ENCODE results near the gene NDUFAF8. TPM values are rescaled to one million over a fixed set of nuclear protein-coding genes. Genes with fewer than 3 reads are reported as not detected.

NDUFAF8 gene
- total RNA-seq, 1 experiment from 2014 or later: 102 TPM

GRCh38 chr17:81210466-81210865, 28.7 kb upstream of the NDUFAF8 start:
- Histone ChIP-seq H3K79me2 (ENCODE audit: insufficient read depth, low read length) (no peaks in the 10 kb centered on the region), H3K36me3 (ENCODE audit: control insufficient read depth in 1 of 2, insufficient read depth in 2 of 2, low read length in 2 of 2) (peaks cover 0 to 2% of the 10 kb centered on the region in 2 experiments; a peak in 1 of 4 replicates), H2AFZ (ENCODE audit: low read depth, low read length, poor library complexity, severe bottlenecking) (no peak overlapping the region), H3K9ac (ENCODE audit: low read length) (no peak overlapping the region), H3K27ac (ENCODE audit: low read depth, low read length) (no peak overlapping the region), H4K20me1 (ENCODE audit: insufficient read depth) (no peaks in the 10 kb centered on the region), H3K4me3 (replicated peaks in 1 of 2; ENCODE audit: low read depth in 1 of 2, low read length in 2 of 2) (no peak overlapping the region), H3K4me2 (ENCODE audit: low read length) (no peak overlapping the region), H3K27me3 (ENCODE audit: insufficient read depth, low read length) (no peaks in the 10 kb centered on the region), H3K4me1 (ENCODE audit: control insufficient read depth in 1 of 2, insufficient read depth in 2 of 2, low read length in 2 of 2) (no peaks in the 10 kb centered on the region), H3K9me3 (ENCODE audit: control insufficient read depth in 1 of 2, insufficient read depth in 1 of 2, low read depth in 1 of 2, low read length in 2 of 2) (no peaks in the 10 kb centered on the region), H3K9me2 (ENCODE audit: insufficient read depth) (no peaks in the 10 kb centered on the region)
- POLR2A ChIA-PET: no interaction called here
- ATAC-seq (no peak), DNase-seq (ENCODE audit: low read depth, low spot score) (no peak)
- CTCF ChIA-PET: no interaction called here
- no TSS peak for BruUV-seq (replicated peaks)
- intact Hi-C loops (cut with micrococcal nuclease): no loop called here
- TF ChIP-seq CEBPB (IDR thresholded peaks at IDR 0.05; ENCODE audit: low read depth): no peak
- no peak for TF ChIP-seq ZBTB33 (IDR thresholded peaks at IDR 0.05; ENCODE audit: extremely low read depth, insufficient replicate concordance, low read length)
- TF ChIP-seq ZFX (IDR thresholded peaks at IDR 0.05): no peak
- TF ChIP-seq YY1 (IDR thresholded peaks at IDR 0.05; ENCODE audit: extremely low read depth, insufficient replicate concordance, low read depth, low read length): no peak
- TF ChIP-seq EZH2 (IDR thresholded peaks at IDR 0.05): no peak
- no peak for TF ChIP-seq EGR1 (IDR thresholded peaks at IDR 0.05; ENCODE audit: low read depth)
- TF ChIP-seq CTCF (IDR thresholded peaks at IDR 0.05 in 2 of 3, conservative IDR thresholded peaks at IDR 0.05 in 1 of 3; ENCODE audit: borderline replicate concordance in 1 of 3, insufficient read depth in 1 of 3, low read depth in 2 of 3, low read length in 2 of 3): no peak
- TF ChIP-seq POLR2A (IDR thresholded peaks at IDR 0.05; ENCODE audit: borderline replicate concordance, extremely low read depth, insufficient read depth, insufficient read length): no peak
- TF ChIP-seq REST (IDR thresholded peaks at IDR 0.05; ENCODE audit: low read depth): no peak
- TF ChIP-seq ATF3 (IDR thresholded peaks at IDR 0.05): no peak
- TF ChIP-seq ELF1 (IDR thresholded peaks at IDR 0.05; ENCODE audit: borderline replicate concordance, low read depth): no peak
- no peak for TF ChIP-seq POLR2AphosphoS5 (IDR thresholded peaks at IDR 0.05; ENCODE audit: low read depth, low read length)
- no peak for TF ChIP-seq CBX3 (IDR thresholded peaks at IDR 0.05; ENCODE audit: low read depth)
- TF ChIP-seq TCF7L2 (IDR thresholded peaks at IDR 0.05; ENCODE audit: borderline replicate concordance, extremely low read depth, insufficient read depth, insufficient read length): no peak
- RAD21 ChIA-PET (ENCODE audit: low non-redundant PET in 1 of 2, low total read pairs in 2 of 2, uncharacterized antibody in 2 of 2, unreplicated experiment in 2 of 2): no interaction called here

Data from HCT116 (cell line).